Neutrophil (primary cell): ENCODE data around the gene TFAP2A.

Experiments
- H3K27ac ChIP-seq: fragments of 200-600 bp; sonication (generic); 2 replicates; pipeline ENCODE4 v1.5.1; 2016; ENCODE audit warnings: mild to moderate bottlenecking, moderate library complexity
- H3K27me3 ChIP-seq: fragments of 200-600 bp; sonication (generic); 2 replicates; pipeline ENCODE4 v1.6.0; 2016; ENCODE audit warnings: mild to moderate bottlenecking
- H3K36me3 ChIP-seq: fragments of 200-600 bp; sonication (generic); 2 replicates; pipeline ENCODE4 v1.5.1; 2017
- H3K4me1 ChIP-seq, 2 experiments: fragments of 200-600 bp in 1 of 2; sonication (generic) in 1 of 2; 1 replicate in 1 of 2; 2 replicates in 1 of 2; pipeline versions ENCODE4 v1.5.1 to v1.6.1; 2013 to 2016; ENCODE audit warnings: low read depth in 1 of 2, low read length in 1 of 2, mild to moderate bottlenecking in 1 of 2, moderate library complexity in 1 of 2; ENCODE audit not compliant: control insufficient read depth in 1 of 2, insufficient read depth in 1 of 2
- H3K4me3 ChIP-seq, 2 experiments: fragments of 200-600 bp in 1 of 2; sonication (generic) in 1 of 2; 1 replicate in 1 of 2; 2 replicates in 1 of 2; pipeline ENCODE4 v1.5.1; 2013 to 2016; ENCODE audit warnings: low read depth in 1 of 2, low read length in 1 of 2, mild to moderate bottlenecking in 1 of 2, moderate library complexity in 1 of 2
- H3K9me3 ChIP-seq: fragments of 200-600 bp; sonication (generic); 2 replicates; pipeline ENCODE4 v1.5.1; 2016
- TF ChIP-seq, protein P1 (sequence below): fragments of 200-600 bp; sonication (generic); IDR thresholded peaks from 2 replicates; pipeline ENCODE4 v1.5.1; 2016; ENCODE audit warnings: antibody characterized with exemption

Gene TFAP2A

DNA sequence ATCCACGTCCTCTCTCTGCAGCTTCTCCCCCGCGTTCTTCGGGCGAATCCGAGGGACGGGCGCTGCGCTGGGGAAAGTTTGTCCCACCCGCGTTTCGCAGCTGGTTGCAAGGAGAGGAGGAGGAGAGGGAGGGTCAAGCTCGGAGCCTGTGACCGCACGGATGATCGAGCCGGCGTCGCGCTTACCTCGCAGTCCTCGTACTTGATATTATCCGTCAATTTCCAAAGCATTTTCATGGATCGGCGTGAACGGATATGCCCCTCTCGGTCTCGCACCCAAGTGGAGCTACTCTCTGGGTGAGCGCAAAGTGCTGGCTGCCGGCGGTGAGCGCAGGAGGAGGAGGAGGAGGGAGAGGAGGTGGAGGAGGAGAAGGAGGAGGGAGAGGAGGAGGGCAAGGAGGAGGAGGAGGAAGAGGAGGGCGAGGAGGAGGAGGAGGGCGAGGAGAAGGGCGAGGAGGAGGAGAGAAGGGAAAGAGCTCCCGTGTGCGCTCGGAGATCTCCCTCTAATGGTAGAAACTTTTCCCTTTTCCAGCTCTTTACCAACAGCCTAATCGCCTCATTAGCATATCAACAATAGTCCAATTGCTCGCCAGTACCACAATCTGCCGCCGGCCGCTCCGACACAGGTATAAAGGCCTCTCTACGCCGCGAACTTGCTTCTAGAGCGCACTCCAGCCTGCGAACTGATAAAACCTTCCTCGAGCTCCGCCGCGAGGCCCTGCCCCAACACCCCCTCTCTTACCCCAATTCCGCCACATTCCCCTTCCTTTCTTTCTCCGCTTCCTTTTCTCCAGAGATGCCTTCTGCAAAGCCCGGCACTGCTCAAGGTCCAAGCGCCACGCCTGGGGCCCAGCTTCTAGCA is at the start of gene TFAP2A:
Gene TFAP2A (minus strand): TSS at position 319 of the 861 bp plus-strand sequence. CDS start 83 bp downstream, at position 236.
- no peak within 1 kb of the TSS for H3K27ac ChIP-seq
- peaks cover 33 to 47% of the 10 kb centered on the region in 2 experiments for H3K4me1 ChIP-seq
- no peak within 1 kb of the TSS for H3K4me3 ChIP-seq
- TF ChIP-seq, protein P1, sequence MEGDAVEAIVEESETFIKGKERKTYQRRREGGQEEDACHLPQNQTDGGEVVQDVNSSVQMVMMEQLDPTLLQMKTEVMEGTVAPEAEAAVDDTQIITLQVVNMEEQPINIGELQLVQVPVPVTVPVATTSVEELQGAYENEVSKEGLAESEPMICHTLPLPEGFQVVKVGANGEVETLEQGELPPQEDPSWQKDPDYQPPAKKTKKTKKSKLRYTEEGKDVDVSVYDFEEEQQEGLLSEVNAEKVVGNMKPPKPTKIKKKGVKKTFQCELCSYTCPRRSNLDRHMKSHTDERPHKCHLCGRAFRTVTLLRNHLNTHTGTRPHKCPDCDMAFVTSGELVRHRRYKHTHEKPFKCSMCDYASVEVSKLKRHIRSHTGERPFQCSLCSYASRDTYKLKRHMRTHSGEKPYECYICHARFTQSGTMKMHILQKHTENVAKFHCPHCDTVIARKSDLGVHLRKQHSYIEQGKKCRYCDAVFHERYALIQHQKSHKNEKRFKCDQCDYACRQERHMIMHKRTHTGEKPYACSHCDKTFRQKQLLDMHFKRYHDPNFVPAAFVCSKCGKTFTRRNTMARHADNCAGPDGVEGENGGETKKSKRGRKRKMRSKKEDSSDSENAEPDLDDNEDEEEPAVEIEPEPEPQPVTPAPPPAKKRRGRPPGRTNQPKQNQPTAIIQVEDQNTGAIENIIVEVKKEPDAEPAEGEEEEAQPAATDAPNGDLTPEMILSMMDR = no peak
- H3K27me3 ChIP-seq = peaks cover 100% of the 10 kb centered on the region
- peaks cover 10% of the 10 kb centered on the region for H3K9me3 ChIP-seq
- H3K36me3 ChIP-seq = no peaks in the 10 kb centered on the region

- Histone ChIP-seq H3K27me3 (peaks cover 38% of the 10 kb centered on the region), H3K9me3 (no peaks in the 10 kb centered on the region), H3K36me3 (no peaks in the 10 kb centered on the region), H3K4me1 (no peaks in the 10 kb centered on the region), H3K27ac (no peak overlapping the region), H3K4me3 (no peak overlapping the region)
- TF ChIP-seq, protein P1 = no peak
These were observed 48.9 kb upstream of the TFAP2A start for GRCh38 chr6:10463491-10464481.

- Histone ChIP-seq H3K27ac (no peak overlapping the region), H3K27me3 (peaks cover 42% of the 10 kb centered on the region), H3K4me1 (no peaks in the 10 kb centered on the region), H3K9me3 (no peaks in the 10 kb centered on the region), H3K4me3 (no peak overlapping the region), H3K36me3 (no peaks in the 10 kb centered on the region)
- TF ChIP-seq, protein P1 = no peak
These were observed 48.2 kb upstream of the TFAP2A start for GRCh38 chr6:10463040-10463439.

DNA sequence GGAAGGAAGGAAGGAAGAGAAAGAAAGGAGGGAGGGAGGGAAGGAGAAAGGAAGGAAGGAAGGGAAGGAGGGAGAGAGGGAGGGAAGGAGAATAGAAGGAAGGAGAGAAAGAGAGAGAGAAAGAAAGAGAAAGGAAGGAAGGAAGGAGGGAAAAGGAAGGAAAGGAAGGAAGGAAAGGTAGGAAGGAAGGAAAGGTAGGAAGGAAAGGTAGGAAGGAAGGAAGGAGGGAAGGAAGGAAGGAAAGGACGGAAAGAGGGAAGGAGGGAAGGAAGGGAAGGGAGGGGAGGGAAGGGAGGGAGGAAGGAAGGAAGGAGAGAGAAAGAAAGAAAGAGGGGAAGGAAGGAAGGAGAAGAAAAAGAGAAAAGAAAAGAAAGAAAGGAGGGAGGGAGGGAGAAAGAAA is 47.0 kb upstream of the TFAP2A start:
- H3K36me3 ChIP-seq = no peaks in the 10 kb centered on the region
- no peak overlapping the region for H3K4me3 ChIP-seq
- H3K9me3 ChIP-seq = no peaks in the 10 kb centered on the region
- H3K27ac ChIP-seq = no peak overlapping the region
- H3K4me1 ChIP-seq = no peaks in the 10 kb centered on the region
- TF ChIP-seq, protein P1 = no peak
- H3K27me3 ChIP-seq = peaks cover 42% of the 10 kb centered on the region

- Histone ChIP-seq H3K36me3 (no peaks in the 10 kb centered on the region), H3K4me3 (no peak overlapping the region), H3K4me1 (no peaks in the 10 kb centered on the region), H3K27me3 (peaks cover 37% of the 10 kb centered on the region), H3K27ac (no peak overlapping the region), H3K9me3 (no peaks in the 10 kb centered on the region)
- TF ChIP-seq, protein P1 = no peak
These were observed 45.2 kb upstream of the TFAP2A start for GRCh38 chr6:10460096-10460495.
